ENCODE results near the gene AKR1E2. TPM values are rescaled to one million over a fixed set of nuclear protein-coding genes. Genes with fewer than 3 reads are reported as not detected.

Gene AKR1E2
- total and polyA plus RNA-seq, 7 donors: 0.65 to 5.1 (median 1.8) TPM

DNA sequence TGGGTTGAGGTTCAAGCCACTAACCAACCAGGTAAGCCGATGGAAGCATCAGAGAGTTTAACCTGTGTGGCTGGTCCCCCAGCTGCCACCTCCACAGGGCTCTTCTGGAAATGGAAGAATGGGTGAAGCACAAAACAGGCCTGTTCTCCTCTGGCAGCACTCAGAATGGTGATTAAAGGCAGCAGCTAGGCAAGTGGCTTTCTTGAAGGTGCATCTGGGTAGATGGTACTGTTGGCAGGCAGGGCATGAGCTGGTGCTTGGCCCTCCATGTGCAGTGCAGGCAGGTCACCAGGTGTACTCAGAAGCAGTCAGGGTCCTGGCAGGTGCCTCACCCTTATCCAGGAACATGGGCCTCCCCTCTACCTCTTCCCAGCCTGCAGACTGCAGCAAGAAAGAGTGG lies 11.5 kb downstream of the AKR1E2 start:
- Histone ChIP-seq H3K27me3 (ENCODE audit: insufficient read depth in 3 of 3, low read length in 2 of 3) (no peaks in the 10 kb centered on the region), H3K4me3 (no peak overlapping the region), H3K4me1 (no peaks in the 10 kb centered on the region), H3K36me3 (ENCODE audit: insufficient read depth in 1 of 2, low read depth in 1 of 2) (peaks cover 3 to 83% of the 10 kb centered on the region in 2 donors), H3K9me3 (no peaks in the 10 kb centered on the region), H3K27ac (no peak overlapping the region)
- intact Hi-C loops (cut with DNase I): no loop called here
- TF ChIP-seq, protein P1, sequence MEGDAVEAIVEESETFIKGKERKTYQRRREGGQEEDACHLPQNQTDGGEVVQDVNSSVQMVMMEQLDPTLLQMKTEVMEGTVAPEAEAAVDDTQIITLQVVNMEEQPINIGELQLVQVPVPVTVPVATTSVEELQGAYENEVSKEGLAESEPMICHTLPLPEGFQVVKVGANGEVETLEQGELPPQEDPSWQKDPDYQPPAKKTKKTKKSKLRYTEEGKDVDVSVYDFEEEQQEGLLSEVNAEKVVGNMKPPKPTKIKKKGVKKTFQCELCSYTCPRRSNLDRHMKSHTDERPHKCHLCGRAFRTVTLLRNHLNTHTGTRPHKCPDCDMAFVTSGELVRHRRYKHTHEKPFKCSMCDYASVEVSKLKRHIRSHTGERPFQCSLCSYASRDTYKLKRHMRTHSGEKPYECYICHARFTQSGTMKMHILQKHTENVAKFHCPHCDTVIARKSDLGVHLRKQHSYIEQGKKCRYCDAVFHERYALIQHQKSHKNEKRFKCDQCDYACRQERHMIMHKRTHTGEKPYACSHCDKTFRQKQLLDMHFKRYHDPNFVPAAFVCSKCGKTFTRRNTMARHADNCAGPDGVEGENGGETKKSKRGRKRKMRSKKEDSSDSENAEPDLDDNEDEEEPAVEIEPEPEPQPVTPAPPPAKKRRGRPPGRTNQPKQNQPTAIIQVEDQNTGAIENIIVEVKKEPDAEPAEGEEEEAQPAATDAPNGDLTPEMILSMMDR (IDR thresholded peaks at IDR 0.05): no peak
- no peak for ATAC-seq
- DNase-seq: no peak
- 98 to 100% (median 100%) methylated on average over 1 of the region's 1 CpG for WGBS, 3 donors

DNA sequence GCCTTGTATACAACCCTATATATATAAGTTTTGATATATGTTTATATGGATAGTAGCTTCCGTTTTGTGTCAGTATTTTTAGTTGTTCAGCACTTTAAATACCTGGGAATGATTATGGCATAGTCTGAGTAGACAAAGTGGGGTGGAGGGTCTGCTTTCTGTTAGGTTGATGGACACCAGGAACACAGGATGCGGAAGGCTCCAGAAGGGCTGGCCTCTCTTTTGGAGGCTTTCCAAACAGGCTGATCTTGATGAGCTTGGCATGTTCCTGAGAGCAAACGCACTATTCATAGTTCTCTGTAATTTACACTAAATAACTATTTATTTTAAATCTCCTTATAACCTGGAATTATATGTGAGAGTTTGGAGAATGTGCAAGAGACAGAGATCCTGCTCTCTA lies 12.7 kb downstream of the AKR1E2 start:
- Histone ChIP-seq H3K27ac (no peak overlapping the region), H3K9me3 (no peaks in the 10 kb centered on the region), H3K27me3 (ENCODE audit: insufficient read depth in 3 of 3, low read length in 2 of 3) (no peaks in the 10 kb centered on the region), H3K4me3 (no peak overlapping the region), H3K4me1 (no peaks in the 10 kb centered on the region), H3K36me3 (ENCODE audit: insufficient read depth in 1 of 2, low read depth in 1 of 2) (peaks cover 3 to 82% of the 10 kb centered on the region in 2 donors)
- ATAC-seq (no peak), DNase-seq (no peak)
- TF ChIP-seq, protein P1 (IDR thresholded peaks at IDR 0.05): no peak
- WGBS, 3 donors: 67 to 71% (median 69%) methylated on average over 3 of the region's 3 CpGs
- intact Hi-C loops (cut with DNase I): no loop called here

DNA sequence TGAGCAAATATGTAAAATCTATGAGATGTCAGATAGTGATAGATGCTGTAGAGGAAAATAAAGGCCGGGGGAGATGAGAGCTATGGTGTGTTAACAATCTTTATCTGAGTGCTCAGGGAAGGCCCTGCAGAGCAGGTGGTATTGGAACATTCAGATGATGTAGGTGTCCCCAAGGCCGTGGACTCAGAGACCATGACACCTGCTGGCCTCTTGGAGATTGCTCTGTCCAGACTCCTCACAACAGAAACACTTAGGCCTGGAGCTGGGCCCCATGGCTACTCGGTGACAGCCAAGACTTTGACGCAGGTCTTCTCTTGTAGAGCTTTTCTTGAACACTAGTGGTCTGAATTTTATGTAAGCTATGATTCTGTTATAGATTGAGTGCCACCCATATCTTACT lies 13.3 kb downstream of the AKR1E2 start:
- ATAC-seq (no peak), DNase-seq (no peak)
- 81 to 89% (median 85%) methylated on average over 4 of the region's 4 CpGs for WGBS, 3 donors
- H3K4me1 ChIP-seq: no peaks in the 10 kb centered on the region
- no peaks in the 10 kb centered on the region for H3K9me3 ChIP-seq
- TF ChIP-seq, protein P1 (IDR thresholded peaks at IDR 0.05): no peak
- no peak overlapping the region for H3K27ac ChIP-seq
- H3K4me3 ChIP-seq: no peak overlapping the region
- peaks cover 3 to 81% of the 10 kb centered on the region in 2 donors for H3K36me3 ChIP-seq (ENCODE audit: insufficient read depth in 1 of 2, low read depth in 1 of 2)
- H3K27me3 ChIP-seq (ENCODE audit: insufficient read depth in 3 of 3, low read length in 2 of 3): no peaks in the 10 kb centered on the region
- intact Hi-C loops (cut with DNase I): no loop called here

DNA sequence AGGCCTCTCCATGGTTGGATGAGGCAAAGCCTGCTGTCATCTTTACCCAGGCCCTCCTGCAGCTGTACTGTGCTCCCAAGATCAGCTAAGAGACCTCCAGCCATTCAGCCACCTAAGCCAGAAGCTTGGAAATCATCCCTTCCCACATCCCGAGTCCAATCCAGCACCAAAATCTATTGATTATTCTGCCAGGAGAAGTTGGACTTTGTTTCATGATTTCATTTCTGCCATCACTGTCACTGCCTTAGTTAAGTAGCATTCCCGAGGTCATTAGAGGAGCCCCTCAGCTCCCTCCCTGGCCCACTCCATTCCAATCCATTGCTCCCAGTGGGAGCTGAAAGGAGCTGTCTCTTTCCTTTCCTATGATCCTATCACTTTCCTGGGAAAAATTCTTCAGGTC lies 14.1 kb downstream of the AKR1E2 start:
- no peaks in the 10 kb centered on the region for H3K4me1 ChIP-seq
- no peak overlapping the region for H3K4me3 ChIP-seq
- intact Hi-C loops (cut with DNase I): loop anchor here in 1 of 2 donors (10.0 kb wide), 1 partner anchor 145 kb away; no protein-coding TSS in a partner anchor
- DNase-seq (no peak), ATAC-seq (no peak)
- TF ChIP-seq, protein P1 (IDR thresholded peaks at IDR 0.05): no peak
- H3K27ac ChIP-seq: no peak overlapping the region
- no peaks in the 10 kb centered on the region for H3K9me3 ChIP-seq
- WGBS, 3 donors: 84% methylated on average over 2 of the region's 2 CpGs
- peaks cover 0 to 73% of the 10 kb centered on the region in 2 donors for H3K36me3 ChIP-seq (ENCODE audit: insufficient read depth in 1 of 2, low read depth in 1 of 2)
- no peaks in the 10 kb centered on the region for H3K27me3 ChIP-seq (ENCODE audit: insufficient read depth in 3 of 3, low read length in 2 of 3)

DNA sequence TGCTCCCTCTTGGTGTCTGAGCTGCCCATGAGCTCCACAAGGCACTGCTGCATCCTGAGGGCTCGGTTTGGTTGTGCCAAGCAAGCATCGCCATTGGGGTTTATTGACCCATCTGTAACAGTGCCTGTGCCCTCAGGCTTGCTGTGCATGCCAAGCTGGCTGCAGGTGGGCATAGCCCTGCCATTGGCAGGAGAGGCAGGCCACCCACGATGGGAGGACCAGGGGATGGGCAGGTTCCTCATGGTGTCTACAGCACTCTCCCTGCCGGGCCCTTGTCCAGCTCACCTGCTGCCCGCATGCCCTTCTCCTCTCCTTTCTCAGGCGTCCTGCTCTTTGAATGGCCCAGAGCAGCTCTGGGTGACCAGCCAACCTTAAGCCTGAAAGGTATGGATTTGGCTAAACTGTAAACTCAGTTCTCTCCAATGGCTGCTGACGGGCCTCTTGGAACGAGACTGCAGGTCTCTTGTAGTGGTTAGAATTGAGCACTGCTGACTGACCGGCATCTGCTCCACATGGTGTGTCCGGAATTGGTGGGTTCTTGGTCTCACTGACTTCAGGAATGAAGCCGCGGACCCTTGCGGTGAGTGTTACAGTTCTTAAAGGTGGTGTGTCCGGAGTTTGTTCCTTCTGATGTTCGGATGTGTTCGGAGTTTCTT lies 17.6 kb downstream of the AKR1E2 start:
- Histone ChIP-seq H3K9me3 (no peaks in the 10 kb centered on the region), H3K36me3 (ENCODE audit: insufficient read depth in 1 of 2, low read depth in 1 of 2) (peaks cover 0 to 52% of the 10 kb centered on the region in 2 donors), H3K4me1 (no peaks in the 10 kb centered on the region), H3K27me3 (ENCODE audit: insufficient read depth in 3 of 3, low read length in 2 of 3) (no peaks in the 10 kb centered on the region), H3K4me3 (no peak overlapping the region), H3K27ac (no peak overlapping the region)
- WGBS, 3 donors: 92 to 95% (median 95%) methylated on average over 16 of the region's 16 CpGs
- intact Hi-C loops (cut with DNase I): loop anchor here in 1 of 2 donors (10.0 kb wide), 1 partner anchor 141 kb away; no protein-coding TSS in a partner anchor
- ATAC-seq: no peak
- DNase-seq: no peak
- TF ChIP-seq, protein P1 (IDR thresholded peaks at IDR 0.05): no peak

All from psoas muscle (tissue), 8 donors.